Measurements from ENCODE around the gene PRRC2B.
"Not testable (repeated sequence)": the region's sequence is repeated elsewhere in the genome, so short reads cannot be mapped to it uniquely, and the experiment has no call there.

DNA sequence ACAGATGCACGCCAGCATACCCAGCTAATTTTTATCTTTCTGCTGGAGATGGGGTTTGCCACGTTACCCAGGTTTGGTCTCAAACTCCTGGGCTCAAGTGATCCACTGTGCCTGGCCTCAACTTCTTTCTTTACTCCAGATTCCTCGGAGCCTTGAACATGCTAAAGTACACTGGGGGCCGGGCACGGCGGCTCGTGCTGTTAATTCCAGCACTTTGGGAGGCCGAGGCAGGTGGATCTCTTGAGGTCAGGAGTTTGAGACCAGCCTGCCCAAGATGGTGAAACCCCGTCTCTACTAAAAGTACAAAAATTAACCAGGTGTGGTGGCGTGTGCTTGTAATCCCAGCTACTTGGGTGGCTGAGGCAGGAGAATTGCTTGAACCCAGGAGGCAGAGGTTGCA lies 61.8 kb downstream of the PRRC2B start:
- TF ChIP-seq, protein P1, sequence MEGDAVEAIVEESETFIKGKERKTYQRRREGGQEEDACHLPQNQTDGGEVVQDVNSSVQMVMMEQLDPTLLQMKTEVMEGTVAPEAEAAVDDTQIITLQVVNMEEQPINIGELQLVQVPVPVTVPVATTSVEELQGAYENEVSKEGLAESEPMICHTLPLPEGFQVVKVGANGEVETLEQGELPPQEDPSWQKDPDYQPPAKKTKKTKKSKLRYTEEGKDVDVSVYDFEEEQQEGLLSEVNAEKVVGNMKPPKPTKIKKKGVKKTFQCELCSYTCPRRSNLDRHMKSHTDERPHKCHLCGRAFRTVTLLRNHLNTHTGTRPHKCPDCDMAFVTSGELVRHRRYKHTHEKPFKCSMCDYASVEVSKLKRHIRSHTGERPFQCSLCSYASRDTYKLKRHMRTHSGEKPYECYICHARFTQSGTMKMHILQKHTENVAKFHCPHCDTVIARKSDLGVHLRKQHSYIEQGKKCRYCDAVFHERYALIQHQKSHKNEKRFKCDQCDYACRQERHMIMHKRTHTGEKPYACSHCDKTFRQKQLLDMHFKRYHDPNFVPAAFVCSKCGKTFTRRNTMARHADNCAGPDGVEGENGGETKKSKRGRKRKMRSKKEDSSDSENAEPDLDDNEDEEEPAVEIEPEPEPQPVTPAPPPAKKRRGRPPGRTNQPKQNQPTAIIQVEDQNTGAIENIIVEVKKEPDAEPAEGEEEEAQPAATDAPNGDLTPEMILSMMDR (IDR thresholded peaks at IDR 0.05): not testable (repeated sequence)
- not testable (repeated sequence) for TF ChIP-seq EP300 (IDR thresholded peaks at IDR 0.05; ENCODE audit: low read depth); POLR2AphosphoS5 (IDR thresholded peaks at IDR 0.05)

Measured in transverse colon (tissue), 4 donors.